GM12873 (cell line): ENCODE data around the gene RFESD.

Source experiments
- TF ChIP-seq, protein P1 (sequence below): IDR thresholded peaks from 2 replicates; pipeline ENCODE4 v1.5.1; 2012; ENCODE audit warnings: low read depth, mild to moderate bottlenecking, moderate library complexity, low read length, control low read depth; ENCODE audit not compliant: insufficient read depth; ENCODE audit errors: missing control alignments

RFESD gene

DNA sequence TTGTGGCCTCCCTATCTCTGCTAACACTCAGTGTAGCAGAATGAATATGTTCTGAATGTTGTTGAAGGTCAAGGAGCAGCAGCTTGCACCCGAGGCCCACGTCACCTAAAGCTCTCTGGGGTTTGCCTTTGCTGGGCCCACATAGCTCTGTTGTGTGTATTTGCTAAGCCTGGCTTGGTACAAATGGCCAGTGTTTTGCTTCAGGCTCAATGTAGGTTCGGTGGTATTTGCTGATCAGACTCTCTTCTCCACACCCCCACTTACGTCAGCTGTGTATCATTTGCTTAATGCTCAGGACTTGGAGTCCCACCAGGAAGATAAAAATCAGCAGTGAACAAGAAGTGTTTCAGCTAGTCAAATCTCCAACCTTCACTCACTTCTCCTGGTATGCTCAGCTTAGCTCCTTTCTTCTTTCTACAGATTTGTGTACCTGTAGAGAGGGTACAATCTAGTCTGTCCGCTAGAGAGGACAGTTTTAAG, 4.8 kb upstream of the RFESD start:
- TF ChIP-seq, protein P1, sequence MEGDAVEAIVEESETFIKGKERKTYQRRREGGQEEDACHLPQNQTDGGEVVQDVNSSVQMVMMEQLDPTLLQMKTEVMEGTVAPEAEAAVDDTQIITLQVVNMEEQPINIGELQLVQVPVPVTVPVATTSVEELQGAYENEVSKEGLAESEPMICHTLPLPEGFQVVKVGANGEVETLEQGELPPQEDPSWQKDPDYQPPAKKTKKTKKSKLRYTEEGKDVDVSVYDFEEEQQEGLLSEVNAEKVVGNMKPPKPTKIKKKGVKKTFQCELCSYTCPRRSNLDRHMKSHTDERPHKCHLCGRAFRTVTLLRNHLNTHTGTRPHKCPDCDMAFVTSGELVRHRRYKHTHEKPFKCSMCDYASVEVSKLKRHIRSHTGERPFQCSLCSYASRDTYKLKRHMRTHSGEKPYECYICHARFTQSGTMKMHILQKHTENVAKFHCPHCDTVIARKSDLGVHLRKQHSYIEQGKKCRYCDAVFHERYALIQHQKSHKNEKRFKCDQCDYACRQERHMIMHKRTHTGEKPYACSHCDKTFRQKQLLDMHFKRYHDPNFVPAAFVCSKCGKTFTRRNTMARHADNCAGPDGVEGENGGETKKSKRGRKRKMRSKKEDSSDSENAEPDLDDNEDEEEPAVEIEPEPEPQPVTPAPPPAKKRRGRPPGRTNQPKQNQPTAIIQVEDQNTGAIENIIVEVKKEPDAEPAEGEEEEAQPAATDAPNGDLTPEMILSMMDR = no peak

DNA sequence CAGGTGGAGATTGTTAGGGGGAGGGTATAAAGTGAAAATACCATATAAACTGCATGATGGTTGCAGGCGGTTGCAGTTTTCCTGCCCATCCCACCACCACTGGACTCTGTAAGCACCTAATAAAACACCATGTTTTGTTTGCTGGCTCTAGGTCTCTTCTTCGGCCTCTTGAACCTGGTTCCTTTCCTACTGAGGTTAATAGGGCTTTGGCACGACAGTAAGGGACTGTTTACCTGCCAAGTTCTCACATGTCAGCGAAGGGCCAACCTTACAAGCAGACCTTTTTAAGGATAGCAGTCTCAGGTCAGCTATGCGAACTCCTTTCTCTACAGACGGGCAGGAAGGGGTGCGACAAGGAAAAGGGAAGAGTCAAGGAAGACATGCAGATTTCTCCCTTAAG, 3.4 kb upstream of the RFESD start:
- TF ChIP-seq, protein P1 = no peak

DNA sequence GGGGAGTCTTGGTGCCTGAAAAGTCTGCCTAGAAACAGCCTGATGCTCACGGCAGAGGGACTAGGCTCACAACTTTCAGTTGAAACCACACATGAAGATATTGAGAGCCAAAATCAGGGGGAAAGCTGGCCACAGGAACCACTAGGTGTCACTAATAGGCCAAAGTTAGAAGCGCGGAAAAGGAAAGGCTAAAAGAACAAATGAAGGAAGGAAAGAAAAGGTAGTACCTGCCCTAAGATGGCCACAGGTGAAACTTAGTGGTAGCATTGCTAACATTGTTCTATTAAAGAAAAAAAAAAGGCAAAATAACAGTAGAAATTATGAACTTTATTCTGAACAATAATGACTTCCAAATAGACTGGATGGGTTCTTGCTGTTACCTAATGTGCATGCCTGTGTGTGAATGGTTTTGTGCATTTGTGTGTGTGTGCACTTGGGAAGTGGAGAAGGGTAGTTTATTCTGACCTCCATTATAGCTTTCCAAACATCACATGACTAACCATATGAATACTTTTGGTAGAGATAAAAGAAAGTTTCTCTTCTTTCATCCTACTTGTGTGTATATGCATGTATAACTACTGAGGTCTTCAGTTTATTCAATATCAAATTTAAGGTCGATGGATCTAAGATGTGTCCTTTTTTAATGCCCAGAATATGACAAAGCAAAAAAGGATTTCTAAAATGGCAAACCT, 2.1 kb upstream of the RFESD start:
- TF ChIP-seq, protein P1 = peak; percentile 71

DNA sequence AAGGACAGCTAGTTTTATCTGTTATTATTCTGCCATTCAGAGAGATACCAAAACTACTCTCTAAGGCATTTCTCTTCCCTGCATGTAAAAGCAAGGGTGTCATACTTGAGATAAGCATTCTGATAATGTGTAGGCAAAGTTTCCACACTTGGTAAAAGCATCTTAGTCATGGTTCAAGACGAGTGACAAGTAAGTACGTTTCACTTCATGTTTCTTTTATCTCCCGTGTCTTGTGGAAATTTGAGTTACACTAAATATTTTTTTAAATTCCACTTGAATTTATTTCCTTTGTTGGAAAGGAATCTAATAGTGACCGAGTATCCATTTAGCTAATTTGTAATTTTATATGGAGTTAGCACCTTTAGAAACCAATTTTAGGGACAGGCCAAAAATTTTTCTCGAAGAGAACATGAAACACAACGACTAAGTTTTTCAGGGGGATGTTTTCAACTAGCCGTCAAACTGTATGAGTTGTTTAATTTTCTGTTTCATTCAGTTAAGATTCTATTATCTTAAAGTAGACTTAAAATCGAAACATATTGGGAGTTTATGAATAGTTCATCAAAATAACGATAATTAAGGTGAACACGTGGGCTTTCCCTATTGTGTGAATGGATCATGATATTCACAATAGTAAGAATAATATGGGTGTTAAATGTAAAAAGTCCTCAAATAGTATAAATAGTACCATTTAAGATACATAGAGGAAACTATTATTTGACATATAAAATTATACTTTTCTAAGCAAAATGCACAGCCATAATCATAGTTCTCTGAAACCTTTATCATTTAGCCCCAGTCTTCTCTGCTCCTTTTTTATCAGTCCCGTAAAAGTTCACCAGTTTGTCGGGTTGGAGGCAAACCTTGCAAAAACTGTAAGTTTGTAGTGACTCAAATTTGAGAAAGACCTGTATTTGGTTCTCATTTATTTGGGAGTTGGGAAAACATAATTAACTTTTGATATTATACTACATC, 1.6 kb downstream of the RFESD start:
- TF ChIP-seq, protein P1 = no peak

DNA sequence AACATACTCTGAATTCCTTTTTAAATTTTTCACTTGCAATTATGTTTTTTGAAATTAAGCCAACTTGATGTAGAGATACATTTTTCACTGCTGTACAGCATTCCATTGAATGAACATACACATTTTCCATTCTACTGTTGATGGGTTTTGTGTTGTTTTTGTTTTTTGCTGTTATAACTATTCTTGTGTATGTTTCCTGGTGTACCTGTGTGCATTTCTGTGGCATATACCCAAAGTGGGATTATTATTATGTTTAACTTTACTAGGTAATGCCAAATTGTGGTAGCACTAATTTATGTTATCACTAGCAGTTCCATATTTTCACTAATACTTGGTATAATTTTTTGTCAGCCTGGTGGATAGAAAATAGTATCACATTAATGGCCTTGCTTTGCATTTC, 2.7 kb downstream of the RFESD start:
- TF ChIP-seq, protein P1 = no peak

DNA sequence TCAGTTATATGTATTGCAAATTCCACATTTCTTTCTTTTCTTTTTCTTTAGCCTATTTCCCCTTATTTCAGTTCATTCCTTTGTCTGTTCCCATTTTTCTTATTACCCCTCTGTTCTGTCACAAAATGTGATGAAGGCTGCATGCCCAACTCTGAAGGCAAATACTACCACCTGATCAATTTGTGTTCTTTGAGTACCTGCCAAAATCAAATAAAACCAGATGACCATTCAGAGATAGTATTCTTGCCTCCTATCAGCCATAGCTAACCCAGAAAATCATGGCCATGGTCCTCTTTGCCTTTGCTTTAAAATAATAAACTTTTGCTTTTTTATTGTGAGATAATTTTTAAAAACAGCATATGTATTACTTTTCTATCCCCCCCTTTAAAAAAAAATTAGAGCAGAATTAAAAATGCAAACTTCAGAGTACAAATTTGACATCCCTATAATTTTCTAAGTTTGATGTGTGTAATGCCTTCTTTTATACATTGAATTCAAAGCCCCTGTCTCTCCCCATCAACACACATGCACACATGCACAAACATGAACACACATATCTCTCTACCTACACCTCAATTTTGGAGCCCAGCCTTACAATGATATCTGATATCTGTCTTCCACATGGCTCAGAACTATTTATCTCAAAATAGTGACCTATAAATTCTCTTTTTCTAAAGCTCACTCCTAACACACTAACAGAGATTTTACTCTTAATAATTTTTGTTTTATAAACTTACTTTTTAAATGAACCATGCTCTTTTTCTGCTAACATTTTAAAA, 3.5 kb downstream of the RFESD start:
- TF ChIP-seq, protein P1 = no peak

DNA sequence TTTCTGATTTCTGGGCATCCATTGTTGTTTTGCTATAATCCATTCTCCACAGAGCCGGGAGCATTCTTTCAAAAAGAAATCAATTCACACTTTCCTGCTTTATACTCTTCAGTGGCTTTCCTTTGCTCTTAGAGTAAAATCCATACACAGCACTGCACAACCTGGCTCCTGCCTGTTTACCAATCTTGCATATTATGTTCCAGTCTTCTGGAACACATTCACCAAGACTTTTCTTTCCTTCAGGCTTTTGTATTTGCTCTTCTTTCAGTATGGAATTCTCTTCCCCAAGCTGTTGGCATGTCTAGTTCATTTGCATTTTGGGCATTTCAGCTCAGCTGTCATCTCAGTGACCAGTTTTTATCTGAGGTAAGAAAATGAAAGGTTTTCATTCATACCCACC, 6.3 kb downstream of the RFESD start:
- TF ChIP-seq, protein P1 = no peak
